ENCODE results near the gene DNM3.

Gene DNM3

DNA sequence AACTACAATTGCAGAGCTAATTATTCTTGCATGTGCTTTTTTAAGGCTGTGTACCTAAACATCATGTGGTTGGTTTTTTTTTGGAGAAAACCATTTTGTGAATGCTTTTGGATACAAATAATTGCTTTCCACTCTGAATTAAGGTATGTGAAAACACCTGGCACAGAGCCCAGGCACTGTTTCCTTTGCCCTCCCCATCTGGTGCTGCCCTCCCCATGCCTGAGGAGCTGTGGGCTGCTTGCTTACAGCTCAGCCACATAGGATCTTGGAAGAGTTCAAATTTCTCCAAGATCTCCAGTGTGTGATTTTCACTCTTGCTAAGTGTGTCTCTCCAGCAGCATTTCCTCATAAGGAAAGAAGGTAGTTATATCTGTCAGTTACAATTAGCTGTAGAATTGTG, 27.8 kb downstream of the DNM3 start:
- no peak for DNase-seq (ENCODE audit: low read depth)

DNA sequence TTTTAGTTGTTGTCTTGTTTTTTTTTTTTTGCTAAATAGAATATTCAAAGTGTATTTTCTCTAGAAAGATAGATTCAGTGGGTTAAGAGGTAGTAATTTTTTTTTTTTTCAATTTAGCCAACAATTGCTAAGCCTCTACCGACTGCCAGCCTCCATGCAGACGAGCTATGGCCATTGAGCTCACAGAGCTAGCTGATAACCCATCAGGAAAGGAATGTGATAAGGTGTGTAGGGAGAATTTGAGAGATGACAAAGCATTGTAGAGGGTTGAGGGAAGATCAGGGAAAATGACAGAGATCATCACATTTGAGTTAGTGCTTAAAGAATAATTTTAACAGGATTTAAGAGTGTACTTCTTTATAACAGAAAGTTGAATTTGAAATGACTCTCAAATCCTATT, 30.6 kb downstream of the DNM3 start:
- DNase-seq (ENCODE audit: low read depth), result no peak

DNA sequence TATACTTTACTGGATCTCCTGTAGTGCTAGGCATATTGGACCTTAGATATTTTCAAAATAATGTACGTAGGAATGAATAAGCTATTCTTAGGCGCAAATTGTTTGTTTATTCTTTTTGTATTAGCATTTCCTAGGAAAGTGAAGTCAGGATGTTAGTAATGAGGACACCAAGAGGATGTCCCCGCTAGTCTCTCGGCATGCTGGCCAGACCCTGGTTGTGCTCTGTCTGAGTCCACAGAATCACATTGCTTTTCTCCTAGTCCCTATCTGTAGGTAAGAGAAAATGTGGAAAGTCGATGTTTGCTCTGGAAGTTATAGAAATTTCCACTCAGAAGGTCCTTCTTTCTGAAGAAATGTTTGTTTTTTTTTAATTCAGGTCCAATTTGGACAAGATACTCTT, 31.1 kb downstream of the DNM3 start:
- DNase-seq (ENCODE audit: low read depth), result no peak

DNA sequence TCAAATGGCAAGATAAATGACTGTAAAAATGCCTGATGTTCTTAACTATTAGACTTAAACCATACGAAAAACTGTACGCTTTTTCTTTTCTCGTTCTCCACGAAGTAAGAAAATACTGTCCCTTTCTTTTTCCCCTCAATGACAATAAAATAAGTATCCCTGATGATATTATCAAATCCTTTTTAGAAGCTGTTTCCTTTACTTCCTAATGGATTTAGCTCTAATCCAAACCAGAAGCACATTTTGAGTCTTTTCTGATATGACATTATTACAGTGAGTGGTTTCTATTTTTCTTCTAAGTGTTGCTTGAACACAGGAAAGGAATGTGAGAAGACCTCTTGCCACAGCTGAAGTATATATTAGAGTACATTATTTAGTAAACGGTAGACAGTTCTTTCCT, 32.4 kb downstream of the DNM3 start:
- no peak for DNase-seq (ENCODE audit: low read depth)

- no peak for DNase-seq (ENCODE audit: low read depth)
These were observed 36.4 kb downstream of the DNM3 start for GRCh38 chr1:171877701-171878100.

GRCh38 chr1:171879556-171879955, 38.3 kb downstream of the DNM3 start:
- no peak for DNase-seq (ENCODE audit: low read depth)

- no peak for DNase-seq (ENCODE audit: low read depth)
These were observed 40.1 kb downstream of the DNM3 start for GRCh38 chr1:171881442-171881841.

DNA sequence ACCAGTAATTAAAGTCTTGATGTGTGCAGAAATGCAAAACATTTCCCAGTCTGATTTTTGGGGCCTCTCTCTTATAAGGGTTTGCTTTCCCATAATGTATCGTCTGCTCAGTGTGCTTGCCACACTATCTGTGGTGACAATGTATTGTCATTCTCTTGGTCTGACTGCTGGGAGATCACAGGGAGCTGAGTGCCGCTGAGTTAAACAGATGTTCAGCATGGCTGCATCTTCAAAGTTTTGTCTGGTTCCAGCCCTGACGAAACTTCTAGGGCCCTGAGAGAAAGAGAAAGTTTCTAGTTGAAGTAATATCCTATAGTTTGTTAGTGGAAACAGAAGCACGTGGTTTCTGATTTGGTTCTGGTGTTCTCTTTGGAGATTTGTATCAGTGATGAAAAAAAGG, 42.6 kb downstream of the DNM3 start:
- DNase-seq (ENCODE audit: low read depth), result no peak

GRCh38 chr1:171884475-171884874, 43.2 kb downstream of the DNM3 start:
- no peak for DNase-seq (ENCODE audit: low read depth)

DNA sequence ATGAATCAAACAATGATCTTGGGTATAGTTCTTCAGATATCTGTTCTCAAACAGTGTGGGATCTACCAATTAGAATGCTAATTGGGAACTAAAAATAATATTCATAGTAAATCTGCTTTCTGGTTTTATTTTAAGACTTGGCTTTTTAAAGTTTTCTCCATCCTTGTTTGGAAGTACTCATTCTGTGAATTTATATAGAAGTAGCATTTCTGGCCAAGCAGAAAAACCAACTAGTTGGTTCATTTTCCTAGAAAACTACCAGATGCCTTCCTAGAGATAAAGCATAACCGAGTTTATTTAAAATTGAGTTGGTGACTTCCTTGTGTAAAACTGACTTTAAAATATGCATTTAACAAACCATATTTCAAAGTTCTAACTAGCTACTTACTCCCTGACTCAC, 48.8 kb downstream of the DNM3 start:
- no peak for DNase-seq (ENCODE audit: low read depth)

DNA sequence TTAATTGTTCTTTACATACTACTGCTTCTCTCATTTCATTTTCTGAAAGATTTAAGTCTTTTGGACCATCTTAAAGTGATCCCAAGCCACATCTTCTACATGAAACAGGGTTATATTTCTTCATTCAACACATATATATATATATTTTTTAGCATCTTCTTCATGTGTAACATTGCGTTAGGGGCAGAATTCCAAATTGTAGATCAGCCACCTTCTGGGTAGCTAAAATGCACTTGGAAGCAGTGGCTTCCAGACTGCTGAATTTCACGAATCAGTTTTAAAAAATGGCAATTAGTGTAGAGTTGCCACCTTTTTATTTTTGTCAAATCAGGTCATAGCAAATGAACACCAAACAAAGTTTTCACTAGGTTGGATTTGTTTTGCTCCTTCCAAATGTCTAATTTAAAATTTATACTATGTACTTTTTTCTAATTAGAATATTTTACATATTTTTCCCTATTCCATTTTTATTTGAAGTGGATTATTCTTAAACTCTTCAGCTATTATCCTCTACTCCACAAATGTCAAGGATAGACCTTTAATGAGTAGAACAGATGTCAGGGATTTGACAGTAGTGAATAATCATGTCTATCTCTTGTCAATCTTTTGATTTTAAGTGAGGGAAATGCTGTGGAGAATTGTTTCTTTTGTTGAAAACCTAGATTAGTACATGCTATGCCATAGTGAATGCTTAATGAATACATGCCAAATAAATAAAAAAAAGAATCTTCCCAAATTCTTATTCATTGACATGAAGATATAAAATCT, 55.8 kb downstream of the DNM3 start:
- DNase-seq (ENCODE audit: low read depth), result no peak

- no peak for DNase-seq (ENCODE audit: low read depth)
These were observed 57.6 kb downstream of the DNM3 start for GRCh38 chr1:171898941-171899340.

DNA sequence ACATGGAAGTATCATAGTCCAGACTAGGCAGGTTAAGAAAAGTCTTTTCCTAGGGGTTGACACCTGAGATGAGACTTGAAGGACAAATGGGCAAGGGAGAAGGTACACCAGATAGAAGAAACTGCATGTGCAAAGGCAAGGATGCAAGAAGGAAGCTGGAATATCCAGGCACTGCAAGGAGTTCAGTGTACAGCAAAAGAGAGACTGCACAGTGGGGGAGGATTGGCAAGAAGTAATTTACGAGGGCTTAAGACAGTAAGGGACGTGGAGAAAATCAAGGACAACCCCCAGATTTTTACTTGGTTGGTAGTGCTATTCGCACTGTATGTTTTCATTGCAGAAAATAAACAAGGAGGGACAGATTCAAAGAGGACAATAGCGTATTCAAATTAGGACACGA, 58.5 kb downstream of the DNM3 start:
- DNase-seq (ENCODE audit: low read depth), result no peak

DNA sequence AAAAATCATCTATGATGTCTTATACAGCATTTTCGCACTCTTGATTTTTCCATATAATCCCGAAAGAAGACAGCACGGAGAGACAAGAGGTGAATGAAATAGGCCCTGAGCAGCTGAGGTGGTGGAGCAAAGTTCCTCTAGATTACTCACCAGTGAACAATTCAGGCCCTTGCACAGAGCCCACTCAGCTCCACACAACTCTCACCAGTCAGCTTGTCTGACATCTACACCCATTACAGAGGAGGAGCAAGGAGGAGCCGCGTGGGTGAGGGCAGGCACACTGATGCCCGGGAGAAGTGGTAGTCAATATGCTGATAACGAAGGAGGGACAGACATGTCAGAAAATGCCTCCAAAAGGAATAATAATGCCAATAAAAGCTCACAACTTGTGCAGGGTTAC, 59.9 kb downstream of the DNM3 start:
- no peak for DNase-seq (ENCODE audit: low read depth)

DNA sequence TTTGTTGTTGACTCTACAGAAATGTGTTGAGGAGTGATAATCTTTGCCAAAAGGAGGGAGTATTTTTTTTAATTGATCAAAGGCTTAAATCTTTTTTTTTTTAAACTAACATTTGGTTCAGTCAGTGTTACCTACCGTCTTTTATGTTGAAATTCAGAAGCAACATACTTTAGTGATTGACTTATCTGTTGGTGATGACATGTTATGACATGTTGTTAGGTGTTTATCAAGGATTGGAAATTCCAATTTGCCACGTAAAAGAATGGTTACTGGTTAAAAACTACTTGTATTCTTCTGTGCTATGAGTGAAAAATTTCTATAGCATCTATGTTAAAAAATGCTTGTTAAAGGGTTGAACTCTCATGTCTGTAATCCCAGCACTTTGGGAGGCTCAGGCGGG, 61.2 kb downstream of the DNM3 start:
- DNase-seq (ENCODE audit: low read depth), result no peak

DNA sequence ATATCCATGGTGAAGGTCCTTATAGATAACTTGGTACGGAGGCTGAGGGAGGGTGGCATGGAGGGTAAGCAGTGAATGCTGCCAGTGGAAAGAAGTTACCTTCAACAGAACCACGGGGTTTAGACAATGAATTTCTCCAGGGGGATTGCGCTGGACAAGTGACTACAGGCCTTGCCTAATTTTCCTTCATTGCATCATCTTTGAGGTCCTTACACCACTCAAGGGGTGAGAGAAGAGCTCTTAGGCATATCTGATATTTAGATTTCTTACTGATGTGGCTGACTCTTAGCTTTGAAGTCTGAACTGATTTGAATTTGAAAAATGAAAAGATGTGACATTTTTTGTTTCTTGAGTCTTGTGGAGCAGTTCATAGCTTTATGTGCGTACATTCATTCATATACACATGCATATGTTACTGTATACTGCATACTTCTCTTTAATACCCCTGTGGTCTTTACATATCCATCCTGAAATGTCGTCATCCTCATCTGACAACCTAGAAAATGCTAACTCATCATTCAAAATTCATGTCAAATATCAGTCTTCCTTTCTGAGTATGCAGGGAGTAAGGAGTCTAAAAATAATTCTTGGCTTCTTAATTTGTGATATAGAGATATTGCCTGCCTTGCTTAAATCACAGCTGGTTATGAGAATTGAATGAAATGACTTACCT, 63.6 kb downstream of the DNM3 start:
- DNase-seq (ENCODE audit: low read depth), result no peak

DNA sequence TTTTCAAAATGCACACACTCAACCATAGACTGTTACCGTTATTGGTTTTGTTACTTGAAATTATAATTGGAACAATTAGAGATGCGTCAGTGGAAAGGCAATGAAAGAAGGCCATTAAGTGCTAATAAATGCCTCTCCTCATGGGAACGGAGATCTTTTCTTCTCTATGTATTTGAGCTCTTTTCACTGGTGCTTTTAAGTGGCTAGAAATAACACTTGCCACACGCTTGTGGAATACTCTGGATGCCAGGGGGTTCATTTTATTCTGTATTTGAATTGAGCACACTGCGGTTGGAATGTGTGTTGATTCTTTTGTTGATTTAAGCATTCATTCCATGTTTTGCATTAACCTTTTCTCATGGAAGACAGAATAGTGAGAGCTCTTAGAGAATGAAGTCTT, 68.4 kb downstream of the DNM3 start:
- no peak for DNase-seq (ENCODE audit: low read depth)

DNA sequence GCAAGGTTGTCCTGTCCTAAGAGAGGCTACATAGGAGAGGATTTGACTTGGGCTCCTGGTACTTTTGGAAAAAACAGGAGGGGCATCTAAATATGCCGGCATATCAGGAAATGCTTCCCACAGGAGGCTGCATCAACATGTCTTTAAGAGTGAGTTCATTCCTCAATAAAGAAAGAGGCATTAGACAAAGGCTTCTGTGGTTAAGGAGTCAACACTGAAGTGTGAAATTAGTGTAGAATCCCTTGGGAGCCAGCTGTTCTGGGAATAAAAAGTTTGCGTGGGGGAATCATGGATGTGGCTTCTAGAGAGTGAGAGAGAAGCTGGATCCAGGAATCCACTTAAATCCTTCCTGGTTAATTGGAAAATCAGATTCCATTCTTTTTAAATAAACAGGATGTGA, 69.5 kb downstream of the DNM3 start:
- no peak for DNase-seq (ENCODE audit: low read depth)

GRCh38 chr1:171911506-171911905, 70.2 kb downstream of the DNM3 start:
- DNase-seq (ENCODE audit: low read depth), result no peak

GRCh38 chr1:171912509-171913175, 71.3 kb downstream of the DNM3 start:
- DNase-seq (ENCODE audit: low read depth), result no peak

DNA sequence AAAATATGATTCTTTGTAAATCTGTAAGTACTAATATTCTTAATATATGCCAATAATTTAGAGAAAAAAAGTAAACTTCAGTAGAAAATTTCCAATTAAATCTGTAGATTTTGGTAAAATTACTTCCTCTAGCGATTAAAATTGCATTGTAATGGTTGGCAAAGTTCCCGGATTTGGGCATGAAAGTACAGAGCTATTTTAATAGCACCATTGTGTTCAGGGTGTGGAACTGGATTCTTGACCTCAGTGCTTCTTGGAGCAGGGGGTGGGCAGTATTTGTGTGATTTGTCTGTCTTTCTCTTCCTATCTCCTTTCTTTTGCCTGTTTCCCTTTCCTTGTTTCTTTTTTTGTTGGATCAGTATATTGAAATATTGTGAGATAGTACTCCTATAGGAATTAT, 72.1 kb downstream of the DNM3 start:
- DNase-seq (ENCODE audit: low read depth), result peak; percentile 4

DNA sequence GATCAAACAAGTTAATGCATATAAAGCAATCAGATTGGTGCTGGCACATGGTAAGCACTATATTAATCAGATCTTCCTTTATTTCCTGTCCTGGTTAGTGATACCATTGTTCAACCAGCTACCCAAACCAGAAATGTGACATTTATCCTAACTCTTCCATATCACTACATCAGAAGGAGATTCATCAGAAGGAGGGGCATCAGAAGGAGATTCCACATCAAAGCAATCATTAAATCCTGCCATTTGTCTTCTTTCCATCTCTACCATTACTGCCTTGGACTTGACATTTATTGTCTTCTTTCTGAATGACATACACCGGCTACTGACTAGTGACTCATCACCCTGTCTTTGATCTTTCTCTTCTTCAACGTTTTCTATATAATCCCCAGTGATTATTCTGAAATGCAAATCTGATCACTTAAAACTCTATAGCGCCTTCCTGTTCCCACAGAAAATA, 75.0 kb downstream of the DNM3 start:
- DNase-seq (ENCODE audit: low read depth), result no peak

- DNase-seq (ENCODE audit: low read depth), result no peak
These were observed 76.0 kb downstream of the DNM3 start for GRCh38 chr1:171917331-171917730.
